IPS-18c (cell line): ENCODE measurements around the gene EEA1.

Experiments used
- H3K4me3 ChIP-seq: 2 replicates; pipeline ENCODE4 v1.7.0; 2013; ENCODE audit warnings: low read depth, mild to moderate bottlenecking, low read length, moderate library complexity; ENCODE audit not compliant: insufficient read depth
- H3K9me3 ChIP-seq: one replicate; pipeline ENCODE4 v1.6.1; 2013; ENCODE audit warnings: mild to moderate bottlenecking, low read length, moderate library complexity; ENCODE audit not compliant: control insufficient read depth, insufficient read depth

EEA1 gene

DNA sequence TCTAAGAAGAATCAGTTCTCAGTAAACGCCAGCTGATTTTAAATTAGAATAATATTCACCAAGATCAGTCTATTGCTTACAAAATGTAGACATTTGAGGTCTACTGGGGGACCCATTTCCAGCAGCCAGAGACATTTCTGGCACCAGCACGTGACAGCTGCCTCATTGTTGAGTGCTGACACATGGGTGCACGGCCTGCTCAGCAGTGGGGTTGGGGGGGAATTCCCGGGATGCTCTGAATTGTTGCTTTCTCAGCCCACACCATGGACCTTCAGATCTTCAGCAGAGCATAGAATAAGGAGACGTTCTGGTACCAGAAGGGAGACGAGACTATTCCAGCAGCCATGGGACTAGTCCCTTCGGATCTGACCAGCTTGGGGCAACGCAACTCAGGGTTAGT is 208.0 kb downstream of the EEA1 start:
- Histone ChIP-seq H3K4me3 (no peak overlapping the region), H3K9me3 (no peaks in the 10 kb centered on the region)
